IMR-90 (cell line): ENCODE data around the gene KBTBD13. TPM values are rescaled to one million over a fixed set of nuclear protein-coding genes. Genes with fewer than 3 reads are reported as not detected.

Source experiments
- ATAC-seq: fragments of 200-7000 bp; cut with Tn5 transposase; 2 replicates; pipeline ENCODE4 v1.9.1; 2020; ENCODE audit warnings: low read depth, mild to moderate bottlenecking, moderate library complexity
- BruUV-seq: library from RNA; stranded (reverse); fragments of 400-500 nt; replicated peaks from 2 replicates; lab custom pipeline; 2021; lab: Mats Ljungman, UMichigan
- CTCF ChIA-PET: fragments of 300-600 bp; formaldehyde crosslinking; extraction: SDS; loops from one replicate; lab custom pipeline; 2021; ENCODE audit warnings: antibody characterized with exemption; lab: Yijun Ruan, JAX
- POLR2A ChIA-PET: fragments of 300-600 bp; sonication (Branson Sonifier 250); formaldehyde crosslinking; loops from one replicate; lab custom pipeline; 2022; ENCODE audit warnings: antibody characterized with exemption; ENCODE audit not compliant: unreplicated experiment; lab: Charles Lee
- DNase-seq: peaks from one replicate; pipeline ENCODE4 v3.0.0; 2013
- H2AFZ ChIP-seq: replicated peaks from 2 replicates; pipeline ENCODE3; 2013; ENCODE audit warnings: low read length, mild to moderate bottlenecking; ENCODE audit not compliant: poor library complexity
- H2AK5ac ChIP-seq: 2 replicates; pipeline ENCODE4 v1.6.1; 2013; ENCODE audit warnings: low read depth, low read length, inconsistent platforms
- H2AK9ac ChIP-seq: replicated peaks from 2 replicates; pipeline ENCODE3; 2013; ENCODE audit warnings: mild to moderate bottlenecking, low read depth, low read length, moderate library complexity; ENCODE audit not compliant: poor library complexity
- H2BK120ac ChIP-seq: 2 replicates; pipeline ENCODE4 v1.6.1; 2013; ENCODE audit warnings: low read depth, low read length, inconsistent platforms
- H2BK15ac ChIP-seq: 3 replicates; pipeline ENCODE4 v1.6.1; 2013; ENCODE audit warnings: low read depth, low read length, inconsistent platforms
- H2BK20ac ChIP-seq: 2 replicates; pipeline ENCODE4 v1.6.1; 2013; ENCODE audit warnings: low read depth, mild to moderate bottlenecking, inconsistent platforms, low read length, moderate library complexity
- H2BK5ac ChIP-seq: 2 replicates; pipeline ENCODE4 v1.6.1; 2013; ENCODE audit warnings: mild to moderate bottlenecking, low read depth, low read length, inconsistent platforms; ENCODE audit not compliant: poor library complexity, severe bottlenecking
- H3K14ac ChIP-seq: replicated peaks from 2 replicates; pipeline ENCODE4 v1.6.1; 2013; ENCODE audit warnings: low read depth, low read length, inconsistent platforms
- H3K18ac ChIP-seq: 2 replicates; pipeline ENCODE4 v1.6.1; 2013; ENCODE audit warnings: low read depth, low read length, control low read depth
- H3K23ac ChIP-seq: 2 replicates; pipeline ENCODE4 v1.6.1; 2013; ENCODE audit warnings: low read depth, low read length, inconsistent platforms
- H3K27ac ChIP-seq: 2 replicates; pipeline ENCODE4 v1.5.1; 2013; ENCODE audit warnings: mild to moderate bottlenecking, control low read depth, low read length; ENCODE audit not compliant: insufficient read depth
- H3K27me3 ChIP-seq: 2 replicates; pipeline ENCODE4 v1.6.1; 2013; ENCODE audit warnings: low read length; ENCODE audit not compliant: control insufficient read depth, insufficient read depth
- H3K36me3 ChIP-seq: 2 replicates; pipeline ENCODE4 v1.6.1; 2013; ENCODE audit warnings: low read length, mixed read lengths; ENCODE audit not compliant: control insufficient read depth, insufficient read depth
- H3K4ac ChIP-seq: 2 replicates; pipeline ENCODE4 v1.6.1; 2013; ENCODE audit warnings: low read depth, low read length, inconsistent platforms
- H3K4me1 ChIP-seq: 2 replicates; pipeline ENCODE4 v1.6.1; 2013; ENCODE audit warnings: low read length, mixed read lengths; ENCODE audit not compliant: control insufficient read depth, insufficient read depth
- H3K4me2 ChIP-seq: 2 replicates; pipeline ENCODE4 v1.6.1; 2013; ENCODE audit warnings: low read depth, mild to moderate bottlenecking, control low read depth, low read length, moderate library complexity
- H3K4me3 ChIP-seq: 2 replicates; pipeline ENCODE4 v1.5.1; 2013; ENCODE audit warnings: low read depth, mild to moderate bottlenecking, control low read depth, low read length, moderate library complexity; ENCODE audit not compliant: insufficient read depth
- H3K56ac ChIP-seq: 2 replicates; pipeline ENCODE4 v1.6.1; 2013; ENCODE audit warnings: low read length, inconsistent platforms; ENCODE audit not compliant: insufficient read depth; ENCODE audit errors: extremely low read depth
- H3K79me1 ChIP-seq, 2 experiments: 2 replicates each; pipeline ENCODE4 v1.6.1; 2013; ENCODE audit warnings: low read length in 2 of 2, inconsistent platforms in 1 of 2, low read depth in 1 of 2
- H3K9ac ChIP-seq: 2 replicates; pipeline ENCODE4 v1.6.1; 2013; ENCODE audit warnings: low read depth, low read length, control low read depth
- H3K9me1 ChIP-seq: 2 replicates; pipeline ENCODE4 v1.6.1; 2013; ENCODE audit warnings: low read length, inconsistent platforms; ENCODE audit not compliant: insufficient read depth
- H3K9me3 ChIP-seq: 2 replicates; pipeline ENCODE4 v1.6.1; 2013; ENCODE audit warnings: low read length; ENCODE audit not compliant: control insufficient read depth, insufficient read depth
- H4K20me1 ChIP-seq: 2 replicates; pipeline ENCODE4 v1.6.1; 2013; ENCODE audit warnings: low read length, inconsistent platforms; ENCODE audit not compliant: insufficient read depth
- H4K5ac ChIP-seq: 2 replicates; pipeline ENCODE4 v1.6.1; 2013; ENCODE audit warnings: mild to moderate bottlenecking, low read depth, low read length, control low read depth
- H4K8ac ChIP-seq, 2 experiments: 2 replicates each; pipeline ENCODE4 v1.6.1; 2013; ENCODE audit warnings: low read depth in 2 of 2, low read length in 2 of 2, control low read depth in 1 of 2, inconsistent platforms in 1 of 2
- H4K91ac ChIP-seq: 2 replicates; pipeline ENCODE4 v1.6.1; 2013; ENCODE audit warnings: low read depth, low read length, inconsistent platforms; ENCODE audit not compliant: insufficient read depth
- CEBPB ChIP-seq: IDR thresholded peaks from 2 replicates; pipeline ENCODE4 v1.6.1; 2012; ENCODE audit warnings: low read depth, low read length, improper control_type of control experiment
- MAZ ChIP-seq: IDR thresholded peaks from 2 replicates; pipeline ENCODE4 v1.6.1; 2012; ENCODE audit warnings: low read depth, mild to moderate bottlenecking, low read length, improper control_type of control experiment, moderate library complexity, borderline replicate concordance
- WGBS, 2 experiments: methylation state at CpG; one replicate each; pipeline versions ENCODE4 v1.1.5 to v1.1.7; 2013; ENCODE audit warnings: missing lambda C conversion rate in 2 of 2; ENCODE audit not compliant: insufficient read length in 1 of 2; ENCODE audit errors: extremely low coverage in 2 of 2; 5-methylcytosine and 5-hydroxymethylcytosine counted together
- dilution Hi-C: fragments of 300-500 bp; cut with HindIII; formaldehyde crosslinking; loops from one replicate; pipeline ENCODE4 v1.14.3; 2018; ENCODE audit warnings: low sequenced_read_pairs; ENCODE audit not compliant: unreplicated experiment
- in situ Hi-C: fragments of 300-500 bp; cut with MboI; formaldehyde crosslinking; loops from 3 replicates; pipeline ENCODE4 v1.14.3; 2019; ENCODE audit warnings: low sequenced_read_pairs, inconsistent platforms, mixed read lengths
- intact Hi-C: fragments of 100-400 bp; cut with micrococcal nuclease; formaldehyde crosslinking; loops from 2 replicates; pipeline ENCODE4 v1.10.0; 2022
- polyA plus RNA-seq, 3 experiments: library from polyadenylated mRNA; depleted of rRNA; stranded (reverse); fragments of >200 nt; gene quantifications; 2 replicates each; pipeline ENCODE4 v1.2.3, GENCODE V29; 2012; ENCODE audit warnings: low replicate concordance in 1 of 3
- total RNA-seq: library from RNA; depleted of rRNA; stranded (reverse); fragments of >200 nt; gene quantifications from 2 replicates; pipeline ENCODE4 v1.2.3, GENCODE V29; 2012

Gene KBTBD13
- total and polyA plus RNA-seq, 2 of the 4 experiments (the other 2 are of a cell fraction) = not detected

- no peak for TF ChIP-seq MAZ
- peak; percentile 33; the same call in 1 of the 2 replicates for TF ChIP-seq CEBPB
- H3K9ac ChIP-seq = no peak within 1 kb of the TSS
- no peaks in the 10 kb centered on the region for H3K36me3 ChIP-seq
- H3K56ac ChIP-seq = no peak within 1 kb of the TSS
- H3K18ac ChIP-seq = no peak within 1 kb of the TSS
- ATAC-seq = no peak
- intact Hi-C loops = no loop called here
- no peak within 1 kb of the TSS; the same call in 2 of the 3 replicates for H2BK15ac ChIP-seq
- H4K20me1 ChIP-seq = no peaks in the 10 kb centered on the region
- H3K9me1 ChIP-seq = peaks cover 21% of the 10 kb centered on the region
- peak within 1 kb of the TSS; percentile 44 for H2BK20ac ChIP-seq
- H4K5ac ChIP-seq = peak within 1 kb of the TSS; percentile 5; the same call in 1 of the 2 replicates
- ChIA-PET POLR2A (no interaction called here), CTCF (interaction anchor here (0.6 to 1.9 kb wide), 3 partner anchors 11 to 58 kb away, joined by 3 to 7 read pairs (median 6); no protein-coding TSS in a partner anchor)
- H4K8ac ChIP-seq = peak within 1 kb of the TSS in 1 of 2 experiments; percentile 42; a peak in 1 of 4 replicates
- peak within 1 kb of the TSS; percentile 41 for H3K4ac ChIP-seq
- no peak within 1 kb of the TSS for H3K23ac ChIP-seq
- peak within 1 kb of the TSS; percentile 12; the same call in 1 of the 2 replicates for H2BK120ac ChIP-seq
- no peaks in the 10 kb centered on the region for H3K27me3 ChIP-seq
- WGBS, 2 experiments = 67% methylated on average over 1 of the region's 7 CpGs; no CpG with 5 or more reads in 1 of the 2 experiments
- no peaks in the 10 kb centered on the region for H3K9me3 ChIP-seq
- no peak within 1 kb of the TSS for H2BK5ac ChIP-seq
- H3K79me1 ChIP-seq = no peaks in the 10 kb centered on the region; a peak in 1 of 4 replicates
- no TSS peak for BruUV-seq
- H3K4me1 ChIP-seq = peaks cover 21% of the 10 kb centered on the region
- peak within 1 kb of the TSS; percentile 31; the same call in 1 of the 2 replicates for H3K14ac ChIP-seq
- no peak within 1 kb of the TSS for H3K27ac ChIP-seq
- peak within 1 kb of the TSS; percentile 23 for H2AFZ ChIP-seq
- H4K91ac ChIP-seq = 0 out of 2 replicates have a peak within 1 kb of the TSS, but pooled peaks have one; percentile 14
- H3K4me3 ChIP-seq = no peak within 1 kb of the TSS
- H2AK9ac ChIP-seq = peak within 1 kb of the TSS; percentile 68
- H2AK5ac ChIP-seq = peak within 1 kb of the TSS; percentile 61
- dilution Hi-C loops = no loop called here
- in situ Hi-C loops = no loop called here
- H3K4me2 ChIP-seq = no peak within 1 kb of the TSS; the same call in 1 of the 2 replicates
- no peak for DNase-seq
These were observed 31.6 kb upstream of the KBTBD13 start, which contains the start of gene SLC51B for GRCh38 chr15:65044724-65045481. Gene SLC51B (plus strand): TSS chr15:65045387. CDS start chr15:65050005, 4,618 bp downstream.
